Neural cell (in vitro differentiated cells): ENCODE measurements around the gene HJV. TPM values are rescaled to one million over a fixed set of nuclear protein-coding genes. Genes with fewer than 3 reads are reported as not detected.

Experiments used
- H2AFZ ChIP-seq: fragments of 200-600, 300-800 bp; sonication (generic), shearing (Covaris generic); 2 replicates; pipeline ENCODE4 v1.6.0; 2014; ENCODE audit warnings: low read depth, mild to moderate bottlenecking, antibody characterized with exemption, low read length, moderate library complexity
- H3F3A ChIP-seq: fragments of 200-600 bp; shearing (Covaris generic); 2 replicates; pipeline ENCODE4 v1.6.1; 2016; ENCODE audit warnings: mild to moderate bottlenecking, moderate library complexity, mixed read lengths, antibody characterized with exemption, low read length; ENCODE audit not compliant: insufficient read depth, poor library complexity, severe bottlenecking
- H3K27ac ChIP-seq: fragments of 200-600, 300-800 bp; sonication (generic), shearing (Covaris generic); 2 replicates; pipeline ENCODE4 v1.5.1; 2014; ENCODE audit warnings: mild to moderate bottlenecking, low read length, moderate library complexity
- H3K27me3 ChIP-seq: fragments of 300-800, 200-600 bp; sonication (generic), shearing (Covaris generic); 2 replicates; pipeline ENCODE4 v1.6.0; 2014; ENCODE audit warnings: mild to moderate bottlenecking, low read depth, low read length, moderate library complexity; ENCODE audit not compliant: insufficient read depth
- H3K36me3 ChIP-seq: fragments of 300-800, 200-600 bp; sonication (generic), shearing (Covaris generic); 2 replicates; pipeline ENCODE4 v1.5.1; 2014; ENCODE audit warnings: mild to moderate bottlenecking, antibody characterized with exemption, low read length, moderate library complexity; ENCODE audit not compliant: insufficient read depth
- H3K4me2 ChIP-seq: fragments of 300-800, 200-600 bp; sonication (generic), shearing (Covaris generic); 2 replicates; pipeline ENCODE4 v1.6.0; 2014; ENCODE audit warnings: mild to moderate bottlenecking, low read length
- H3K4me3 ChIP-seq: fragments of 300-800, 200-600 bp; sonication (generic), shearing (Covaris generic); 2 replicates; pipeline ENCODE4 v1.5.1; 2014; ENCODE audit warnings: mild to moderate bottlenecking, low read length, moderate library complexity
- H3K79me2 ChIP-seq: fragments of 200-600 bp; shearing (Covaris generic); replicated peaks from 2 replicates; pipeline ENCODE4 v1.6.0; 2014; ENCODE audit warnings: mild to moderate bottlenecking, low read length, moderate library complexity; ENCODE audit not compliant: insufficient read depth
- H3K9ac ChIP-seq: fragments of 300-800, 200-600 bp; sonication (generic), shearing (Covaris generic); 2 replicates; pipeline ENCODE4 v1.6.1; 2016; ENCODE audit warnings: mild to moderate bottlenecking, low read length, mixed read lengths
- H3K9me2 ChIP-seq: fragments of 200-600 bp; shearing (Covaris generic); 2 replicates; pipeline ENCODE4 v1.6.1; 2016; ENCODE audit warnings: mild to moderate bottlenecking, low read length, mixed read lengths; ENCODE audit not compliant: insufficient read depth
- H3K9me3 ChIP-seq: fragments of 200-600, 300-800 bp; sonication (generic), shearing (Covaris generic); 2 replicates; pipeline ENCODE4 v1.6.1; 2016; ENCODE audit warnings: mild to moderate bottlenecking, mixed run types, low read length, moderate library complexity, mixed read lengths
- H4K20me1 ChIP-seq: fragments of 200-600 bp; shearing (Covaris generic); 2 replicates; pipeline ENCODE4 v1.6.1; 2016; ENCODE audit warnings: mild to moderate bottlenecking, mixed run types; ENCODE audit not compliant: insufficient read depth
- EP300 ChIP-seq: fragments of 450-650 bp; conservative IDR thresholded peaks from 2 replicates; pipeline ENCODE4 v1.6.1; 2014; ENCODE audit warnings: antibody characterized with exemption, mild to moderate bottlenecking, moderate library complexity; ENCODE audit not compliant: poor library complexity, severe bottlenecking
- EZH2 ChIP-seq: fragments of 200-600, 300-800 bp; shearing (Covaris generic), sonication (generic); IDR thresholded peaks from 2 replicates; pipeline ENCODE4 v1.6.1; 2014; ENCODE audit warnings: antibody characterized with exemption, low read length, borderline replicate concordance, mild to moderate bottlenecking; ENCODE audit not compliant: insufficient read depth, poor library complexity, severe bottlenecking
- MXI1 ChIP-seq: fragments of 450-650 bp; conservative IDR thresholded peaks from 2 replicates; pipeline ENCODE4 v1.6.1; 2014; ENCODE audit warnings: antibody characterized with exemption, mild to moderate bottlenecking; ENCODE audit not compliant: poor library complexity, severe bottlenecking
- POLR2AphosphoS5 ChIP-seq: IDR thresholded peaks from 2 replicates; pipeline ENCODE4 v1.6.1; 2012
- RAD21 ChIP-seq: fragments of 450-650 bp; conservative IDR thresholded peaks from 2 replicates; pipeline ENCODE4 v1.6.1; 2014; ENCODE audit warnings: antibody characterized with exemption, mild to moderate bottlenecking, moderate library complexity
- REST ChIP-seq: IDR thresholded peaks from 2 replicates; pipeline ENCODE4 v1.6.1; 2012; ENCODE audit warnings: borderline replicate concordance
- SMC3 ChIP-seq: fragments of 450-650 bp; conservative IDR thresholded peaks from 2 replicates; pipeline ENCODE4 v1.6.1; 2014; ENCODE audit warnings: antibody characterized with exemption, mild to moderate bottlenecking, moderate library complexity; ENCODE audit not compliant: poor library complexity
- TAF1 ChIP-seq: IDR thresholded peaks from 2 replicates; pipeline ENCODE4 v1.6.1; 2012; ENCODE audit warnings: low read depth
- polyA plus RNA-seq: library from polyadenylated mRNA; depleted of rRNA; stranded (reverse); fragments of >200 nt; gene quantifications from 2 replicates; pipeline ENCODE4 v1.2.3, GENCODE V29; 2014
- TF ChIP-seq, protein P1 (sequence below): fragments of 450-650 bp; IDR thresholded peaks from 2 replicates; pipeline ENCODE4 v1.5.1; 2014; ENCODE audit warnings: antibody characterized with exemption, mild to moderate bottlenecking, moderate library complexity; ENCODE audit not compliant: poor library complexity, severe bottlenecking

HJV gene
- polyA plus RNA-seq, 1 donor from 2014 or later: not detected

- H3K79me2 ChIP-seq: peaks cover 50% of the 10 kb centered on the region
- no peaks in the 10 kb centered on the region for H3K27me3 ChIP-seq
- peak overlapping the region; percentile 78 for H3K27ac ChIP-seq
- H3K9me3 ChIP-seq: no peaks in the 10 kb centered on the region
- H4K20me1 ChIP-seq: peaks cover 41% of the 10 kb centered on the region
- peaks cover 3% of the 10 kb centered on the region for H3F3A ChIP-seq
- TF ChIP-seq EP300 (no peak), MXI1 (no peak), POLR2AphosphoS5 (no peak), RAD21 (no peak), REST (no peak), SMC3 (no peak), TAF1 (no peak), EZH2 (no peak)
- TF ChIP-seq, protein P1, sequence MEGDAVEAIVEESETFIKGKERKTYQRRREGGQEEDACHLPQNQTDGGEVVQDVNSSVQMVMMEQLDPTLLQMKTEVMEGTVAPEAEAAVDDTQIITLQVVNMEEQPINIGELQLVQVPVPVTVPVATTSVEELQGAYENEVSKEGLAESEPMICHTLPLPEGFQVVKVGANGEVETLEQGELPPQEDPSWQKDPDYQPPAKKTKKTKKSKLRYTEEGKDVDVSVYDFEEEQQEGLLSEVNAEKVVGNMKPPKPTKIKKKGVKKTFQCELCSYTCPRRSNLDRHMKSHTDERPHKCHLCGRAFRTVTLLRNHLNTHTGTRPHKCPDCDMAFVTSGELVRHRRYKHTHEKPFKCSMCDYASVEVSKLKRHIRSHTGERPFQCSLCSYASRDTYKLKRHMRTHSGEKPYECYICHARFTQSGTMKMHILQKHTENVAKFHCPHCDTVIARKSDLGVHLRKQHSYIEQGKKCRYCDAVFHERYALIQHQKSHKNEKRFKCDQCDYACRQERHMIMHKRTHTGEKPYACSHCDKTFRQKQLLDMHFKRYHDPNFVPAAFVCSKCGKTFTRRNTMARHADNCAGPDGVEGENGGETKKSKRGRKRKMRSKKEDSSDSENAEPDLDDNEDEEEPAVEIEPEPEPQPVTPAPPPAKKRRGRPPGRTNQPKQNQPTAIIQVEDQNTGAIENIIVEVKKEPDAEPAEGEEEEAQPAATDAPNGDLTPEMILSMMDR: no peak
- peak overlapping the region; percentile 79 for H3K4me3 ChIP-seq
- no peaks in the 10 kb centered on the region for H3K9me2 ChIP-seq
- peak overlapping the region; percentile 68 for H3K9ac ChIP-seq
- peak overlapping the region; percentile 85 for H3K4me2 ChIP-seq
- peak overlapping the region; percentile 35 for H2AFZ ChIP-seq
- peaks cover 26% of the 10 kb centered on the region for H3K36me3 ChIP-seq
These were observed 24.4 kb downstream of the HJV start for GRCh38 chr1:145997016-145997717.

DNA sequence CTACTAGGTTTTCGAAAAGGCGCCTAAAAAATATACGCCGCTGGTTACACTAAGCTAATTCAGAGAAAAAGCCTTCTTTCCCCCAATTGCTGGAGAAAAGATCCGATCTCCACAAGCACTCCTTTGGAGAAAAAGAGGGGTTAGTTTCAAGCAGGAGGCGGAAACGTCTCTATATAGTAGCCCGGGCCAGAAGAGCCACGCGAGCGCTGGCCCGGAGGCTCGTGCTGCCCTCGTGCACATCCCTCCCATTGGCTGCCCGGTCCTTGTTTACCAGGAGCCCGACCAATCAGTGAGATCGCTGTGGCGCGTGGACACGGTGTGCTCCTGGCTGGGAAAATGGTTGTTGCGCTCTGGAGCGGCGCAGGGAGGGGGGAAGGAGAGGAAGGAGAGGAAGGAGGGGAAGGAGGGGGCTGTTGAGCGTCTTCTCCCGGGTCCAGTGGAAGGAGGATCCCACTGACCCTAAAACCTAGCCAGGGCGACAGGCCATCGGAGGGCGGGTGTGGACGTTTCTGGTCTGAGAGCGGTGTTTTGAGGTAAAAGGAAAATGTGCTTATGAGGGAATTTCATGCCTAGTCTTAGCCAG lies 25.0 kb downstream of the HJV start, which contains the start of gene TXNIP:
Gene TXNIP (minus strand): TSS at position 147 of the 583 bp plus-strand sequence. CDS start 313 bp downstream, outside the sequence.
- H4K20me1 ChIP-seq: peaks cover 47% of the 10 kb centered on the region
- H3F3A ChIP-seq: peaks cover 3% of the 10 kb centered on the region
- peak within 1 kb of the TSS; percentile 76 for H3K9ac ChIP-seq
- no peaks in the 10 kb centered on the region for H3K9me3 ChIP-seq
- H3K27me3 ChIP-seq: no peaks in the 10 kb centered on the region
- TF ChIP-seq, protein P1: peak; percentile 19
- peak; percentile 19 for TF ChIP-seq SMC3
- TF ChIP-seq RAD21: peak; percentile 15
- no peak for TF ChIP-seq REST
- TF ChIP-seq POLR2AphosphoS5: peak; percentile 80
- TF ChIP-seq TAF1: no peak
- peak; percentile 96 for TF ChIP-seq MXI1
- TF ChIP-seq EP300: peak; percentile 73
- no peak for TF ChIP-seq EZH2
- peak within 1 kb of the TSS; percentile 79 for H3K4me3 ChIP-seq
- H3K4me2 ChIP-seq: peak within 1 kb of the TSS; percentile 85
- peaks cover 29% of the 10 kb centered on the region for H3K36me3 ChIP-seq
- H3K79me2 ChIP-seq: peaks cover 57% of the 10 kb centered on the region
- H3K27ac ChIP-seq: peak within 1 kb of the TSS; percentile 85
- H3K9me2 ChIP-seq: no peaks in the 10 kb centered on the region
- H2AFZ ChIP-seq: peak within 1 kb of the TSS; percentile 35
